PC-9 (cell line): Measurements from ENCODE around the gene BCL2L14.

Source experiments
- EZH2 ChIP-seq: fragments of 200-600 bp; sonication (generic); IDR thresholded peaks from 2 replicates; pipeline ENCODE4 v1.8.0; 2017; ENCODE audit warnings: antibody characterized with exemption, low read depth
- TF ChIP-seq, protein P1 (sequence below): fragments of 200-600 bp; sonication (generic); conservative IDR thresholded peaks from 2 replicates; pipeline ENCODE4 v1.6.1; 2017; ENCODE audit warnings: mixed run types, antibody characterized with exemption, mild to moderate bottlenecking, moderate library complexity

DNA sequence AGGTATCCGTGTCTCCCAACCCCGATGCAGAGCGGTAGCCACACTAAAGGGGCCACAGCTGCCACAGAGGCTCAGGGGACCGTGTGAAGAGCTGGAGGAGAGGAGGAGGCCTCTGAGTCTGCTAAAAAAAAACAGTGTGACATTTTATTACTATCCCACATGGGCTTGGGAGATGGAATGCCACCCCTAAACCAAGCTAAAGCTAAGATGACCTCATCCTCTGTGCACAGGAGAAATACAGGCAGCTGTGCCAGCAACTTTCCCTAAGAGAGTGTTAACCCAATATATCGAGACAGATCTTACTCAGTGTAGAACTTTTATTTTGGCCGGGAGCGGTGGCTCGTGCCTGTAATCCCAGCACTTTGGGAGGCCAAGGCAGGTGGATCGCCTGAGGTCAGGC lies 18.0 kb downstream of the BCL2L14 start:
- TF ChIP-seq EZH2, result no peak
- TF ChIP-seq, protein P1, sequence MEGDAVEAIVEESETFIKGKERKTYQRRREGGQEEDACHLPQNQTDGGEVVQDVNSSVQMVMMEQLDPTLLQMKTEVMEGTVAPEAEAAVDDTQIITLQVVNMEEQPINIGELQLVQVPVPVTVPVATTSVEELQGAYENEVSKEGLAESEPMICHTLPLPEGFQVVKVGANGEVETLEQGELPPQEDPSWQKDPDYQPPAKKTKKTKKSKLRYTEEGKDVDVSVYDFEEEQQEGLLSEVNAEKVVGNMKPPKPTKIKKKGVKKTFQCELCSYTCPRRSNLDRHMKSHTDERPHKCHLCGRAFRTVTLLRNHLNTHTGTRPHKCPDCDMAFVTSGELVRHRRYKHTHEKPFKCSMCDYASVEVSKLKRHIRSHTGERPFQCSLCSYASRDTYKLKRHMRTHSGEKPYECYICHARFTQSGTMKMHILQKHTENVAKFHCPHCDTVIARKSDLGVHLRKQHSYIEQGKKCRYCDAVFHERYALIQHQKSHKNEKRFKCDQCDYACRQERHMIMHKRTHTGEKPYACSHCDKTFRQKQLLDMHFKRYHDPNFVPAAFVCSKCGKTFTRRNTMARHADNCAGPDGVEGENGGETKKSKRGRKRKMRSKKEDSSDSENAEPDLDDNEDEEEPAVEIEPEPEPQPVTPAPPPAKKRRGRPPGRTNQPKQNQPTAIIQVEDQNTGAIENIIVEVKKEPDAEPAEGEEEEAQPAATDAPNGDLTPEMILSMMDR, result no peak
